NCI-H2196 treated with DMSO at 0.1 percent for 48 hours (cell line): ENCODE results near the gene SAXO1.

Experiments
- DNase-seq: peaks from one replicate; lab custom pipeline; 2025; ENCODE audit not compliant: unreplicated experiment; lab: John Stamatoyannopoulos, UW

Gene SAXO1

DNA sequence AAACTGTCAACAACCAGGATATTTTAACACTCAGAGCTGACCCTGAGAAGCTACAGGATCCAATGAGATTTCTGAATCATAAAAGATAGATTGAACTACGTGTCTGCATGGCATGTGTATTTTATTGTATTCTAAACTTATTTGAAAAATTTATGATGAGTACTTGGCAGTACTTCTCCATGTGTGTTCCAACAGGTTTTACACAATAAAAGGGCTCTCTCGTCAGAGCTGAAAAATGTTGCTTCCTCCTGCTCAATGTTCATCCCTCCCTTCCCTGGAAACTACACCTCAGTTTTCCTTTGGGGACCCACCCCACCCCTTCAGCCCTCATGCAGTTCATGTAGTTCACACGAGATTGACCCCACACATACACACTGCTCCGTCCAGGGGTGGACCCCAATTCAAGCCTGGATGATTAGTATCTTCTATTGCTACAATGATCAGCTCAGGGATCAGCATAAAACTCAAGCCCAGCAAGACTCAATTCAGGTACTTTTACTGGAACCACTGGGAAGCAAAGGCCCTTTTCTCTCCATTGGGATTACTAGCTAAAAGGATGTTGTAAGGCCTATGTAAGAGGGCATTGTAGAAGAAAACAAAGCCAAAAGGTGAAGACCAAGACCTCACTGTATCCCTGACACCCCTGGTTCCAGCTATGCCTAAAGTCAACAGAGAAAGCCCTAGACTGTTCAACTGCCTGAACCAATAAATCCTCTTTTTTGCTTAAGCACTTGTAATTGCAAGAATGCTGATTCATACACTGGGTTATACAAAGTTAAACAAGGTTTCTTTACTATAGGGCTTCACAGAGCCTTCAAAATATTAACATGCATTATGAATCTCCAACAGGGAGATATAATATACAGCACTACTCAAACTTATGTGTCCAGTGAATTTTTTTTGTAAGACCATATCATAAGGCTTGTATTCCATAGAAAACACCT lies 112.6 kb downstream of the SAXO1 start:
- no peak for DNase-seq

GRCh38 chr9:18911714-18912342 lies 121.2 kb downstream of the SAXO1 start:
- DNase-seq: no peak

GRCh38 chr9:18910916-18911315 lies 122.1 kb downstream of the SAXO1 start:
- DNase-seq: no peak

GRCh38 chr9:18910435-18910834 lies 122.6 kb downstream of the SAXO1 start:
- no peak for DNase-seq

GRCh38 chr9:18909140-18910018 lies 123.6 kb downstream of the SAXO1 start:
- DNase-seq: no peak

DNA sequence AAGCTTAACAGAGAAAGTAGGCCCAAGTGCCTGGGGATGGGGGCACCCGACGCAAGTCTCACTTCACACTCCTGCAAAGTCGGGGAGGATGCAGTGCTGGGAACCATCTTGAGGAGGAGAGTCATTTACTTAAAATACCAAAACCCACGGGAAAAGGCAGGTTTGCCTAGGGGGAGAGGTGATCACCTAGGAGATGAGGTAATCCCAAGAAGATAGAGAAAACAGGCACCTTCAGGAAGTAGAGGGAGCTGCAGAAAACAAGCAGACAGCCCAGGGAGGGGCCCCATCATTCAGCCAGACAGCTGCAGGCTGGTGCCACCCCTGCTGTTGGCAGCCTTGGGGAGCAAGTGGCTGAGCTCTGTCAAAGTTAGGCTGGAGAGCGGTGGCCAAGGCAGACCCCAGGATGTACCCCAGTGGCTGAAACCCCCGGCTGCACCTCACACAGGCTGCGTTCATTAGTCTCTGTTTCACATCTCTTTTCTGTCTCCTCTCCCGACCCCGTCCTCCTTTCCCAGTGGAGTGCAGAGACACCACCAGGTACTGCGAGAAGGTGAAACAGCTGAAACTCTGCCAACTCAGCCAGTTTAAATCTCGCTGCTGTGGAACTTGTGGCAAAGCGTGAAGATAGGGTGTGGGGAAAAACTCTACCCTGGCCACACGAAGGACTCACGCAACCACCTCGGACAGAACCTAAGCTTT lies 124.9 kb downstream of the SAXO1 start:
- DNase-seq: no peak

DNA sequence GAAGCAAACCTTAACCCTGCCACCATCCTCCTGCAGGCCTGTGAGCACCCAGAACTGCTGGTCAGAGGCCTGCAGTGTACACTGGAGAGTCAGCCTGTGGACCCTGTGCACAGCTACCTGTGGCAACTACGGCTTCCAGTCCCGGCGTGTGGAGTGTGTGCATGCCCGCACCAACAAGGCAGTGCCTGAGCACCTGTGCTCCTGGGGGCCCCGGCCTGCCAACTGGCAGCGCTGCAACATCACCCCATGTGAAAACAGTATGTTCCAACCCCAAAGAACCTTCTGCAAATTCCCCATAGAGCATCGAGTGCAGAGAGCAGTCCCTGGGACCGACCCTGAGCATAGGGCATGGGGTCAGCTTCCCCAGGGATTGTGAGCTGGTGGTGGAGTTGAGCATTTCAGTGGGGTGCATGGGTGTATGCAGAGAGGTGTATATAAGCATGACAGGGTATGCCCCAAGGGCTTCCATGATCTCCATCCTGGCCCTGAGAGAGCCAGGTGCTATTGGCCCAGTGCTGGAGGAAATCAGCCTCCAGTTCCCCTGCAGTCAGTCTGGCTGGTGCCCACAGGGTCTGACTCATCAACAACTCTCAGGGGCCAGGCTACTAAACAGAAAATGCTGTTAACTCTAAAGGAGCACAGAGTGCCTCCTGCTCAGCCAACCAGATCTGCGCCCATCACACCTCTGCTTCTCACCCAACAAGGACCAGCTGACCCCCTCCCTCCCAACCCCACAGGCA lies 126.2 kb downstream of the SAXO1 start:
- DNase-seq: no peak

DNA sequence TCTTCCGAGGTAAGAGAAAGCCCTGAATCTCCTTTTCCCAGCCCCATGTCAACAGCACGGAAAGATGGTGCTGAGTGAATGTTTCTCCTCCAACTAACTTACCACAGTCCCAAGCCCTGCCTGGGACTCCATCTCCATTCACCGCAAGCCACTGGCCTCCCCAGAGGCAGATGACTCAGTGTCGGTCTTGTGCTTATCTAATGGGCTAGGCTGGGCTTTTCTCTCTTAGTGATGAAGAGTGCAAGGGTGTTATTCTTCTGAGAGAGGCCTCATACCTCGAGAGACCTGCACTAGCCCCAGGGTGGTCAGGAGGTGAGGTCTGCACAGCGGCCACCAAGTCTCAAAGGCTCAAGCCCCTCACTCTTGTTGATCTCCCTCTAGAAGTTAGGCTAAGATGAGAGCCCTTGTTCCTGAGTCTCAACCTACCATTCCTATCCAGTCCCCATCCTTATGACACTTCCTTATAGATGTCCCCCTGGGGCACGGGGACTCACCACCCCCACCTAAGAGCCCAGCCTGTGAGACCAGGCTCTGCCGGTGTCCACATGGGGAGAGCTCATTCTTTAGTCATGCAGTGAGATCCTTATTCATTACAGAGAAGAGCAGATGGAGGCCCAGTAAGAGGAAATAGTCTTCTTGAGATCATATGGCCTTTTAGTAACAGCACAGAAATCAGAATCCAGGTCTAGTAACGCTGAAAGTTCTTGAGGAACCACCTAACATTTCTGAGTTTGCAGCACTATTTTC lies 127.0 kb downstream of the SAXO1 start:
- DNase-seq: no peak

DNA sequence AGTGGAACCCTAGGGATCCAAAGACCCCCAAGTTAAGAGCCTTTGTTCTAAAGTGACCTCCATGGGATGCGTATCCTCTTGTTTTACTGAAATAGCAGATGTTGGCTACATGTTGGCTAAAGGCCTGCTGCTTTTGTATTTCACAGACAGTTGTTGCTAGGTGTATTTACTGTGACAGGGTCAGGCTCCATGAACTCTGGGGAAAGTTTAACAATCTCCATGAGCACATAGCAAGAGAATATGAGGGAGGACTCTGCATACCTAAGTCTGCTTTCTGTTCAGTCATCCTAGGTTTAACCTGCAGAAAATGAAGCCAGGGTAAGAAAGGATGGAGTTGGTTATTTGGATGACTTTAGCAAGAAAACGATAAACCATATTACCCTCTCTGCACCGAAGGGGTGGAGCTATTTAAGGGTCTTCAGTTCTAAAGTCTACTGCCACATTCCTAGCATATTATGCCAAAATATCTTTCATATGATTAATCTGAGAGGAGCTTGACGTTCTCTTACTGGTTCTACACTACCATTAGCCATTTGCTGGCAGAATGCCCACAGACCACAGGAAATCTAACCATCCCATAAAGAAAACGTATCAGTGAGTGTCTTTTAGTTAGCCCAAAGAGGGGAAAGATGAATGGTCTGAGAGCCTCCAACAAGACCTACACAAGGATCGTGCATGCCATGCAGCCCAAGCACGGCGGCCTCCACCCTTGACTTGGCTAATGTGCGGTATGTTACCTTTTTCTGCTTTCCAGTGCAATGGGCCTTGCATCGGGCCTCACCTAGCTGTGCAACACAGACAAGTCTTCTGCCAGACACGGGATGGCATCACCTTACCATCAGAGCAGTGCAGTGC lies 127.8 kb downstream of the SAXO1 start:
- DNase-seq: no peak

DNA sequence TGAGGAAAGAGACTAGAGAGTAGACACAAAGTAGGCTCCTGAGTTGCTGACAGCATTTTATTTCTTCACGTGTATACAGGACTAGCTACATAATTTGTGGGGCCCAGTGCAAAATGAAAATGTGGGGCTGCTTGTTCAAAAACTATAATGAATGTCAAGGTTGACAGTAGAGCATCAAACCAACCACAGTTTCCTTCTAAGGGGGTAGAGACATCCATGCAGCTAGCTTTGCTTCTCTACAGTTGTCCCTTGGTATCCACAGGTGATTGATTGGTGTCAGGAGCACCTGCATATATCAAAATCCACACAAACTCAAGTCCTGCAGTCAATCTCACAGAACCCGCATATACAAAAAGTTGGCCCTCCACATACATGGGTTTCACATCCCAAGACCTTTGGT lies 129.6 kb downstream of the SAXO1 start:
- DNase-seq: no peak

GRCh38 chr9:18896531-18897179 lies 136.4 kb downstream of the SAXO1 start:
- DNase-seq: no peak

DNA sequence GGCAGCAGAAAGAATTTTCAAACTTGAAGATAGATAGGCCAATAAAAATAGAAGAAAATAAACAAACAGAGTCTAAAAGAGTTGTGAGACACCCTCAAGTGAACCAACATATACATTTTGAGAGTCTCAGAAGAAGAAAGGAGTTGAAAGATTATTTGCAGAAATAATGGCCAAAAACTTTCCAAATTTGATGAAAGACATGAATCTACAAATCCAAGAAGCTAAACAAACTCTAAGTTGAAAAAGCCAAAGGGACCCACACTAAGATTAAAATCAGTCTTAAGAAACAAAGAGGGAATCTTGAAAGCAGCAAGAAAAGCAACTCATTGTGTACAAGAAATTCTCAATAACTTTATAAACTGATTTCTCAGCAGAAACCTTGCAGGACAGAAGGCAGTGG lies 137.0 kb downstream of the SAXO1 start:
- DNase-seq: no peak

DNA sequence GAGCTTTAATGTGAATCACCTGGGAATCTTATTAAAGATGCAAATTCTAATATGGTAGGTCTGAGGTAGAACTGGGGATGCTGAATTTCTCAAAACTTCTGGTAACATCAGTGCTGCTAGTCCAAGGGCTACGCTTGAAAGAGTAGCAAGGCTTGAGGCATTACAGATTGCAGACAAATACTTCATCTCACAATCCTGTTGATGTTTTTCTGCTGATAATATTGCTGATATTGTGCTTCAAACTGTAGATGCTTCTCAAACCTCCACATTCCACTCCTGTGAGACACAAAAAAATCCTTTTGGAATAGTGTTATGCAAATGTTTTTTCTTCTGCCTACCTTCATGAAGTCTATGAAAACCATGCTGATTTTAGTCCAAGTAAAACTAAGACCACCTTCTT lies 139.5 kb downstream of the SAXO1 start:
- no peak for DNase-seq

GRCh38 chr9:18893046-18893445 lies 140.0 kb downstream of the SAXO1 start:
- no peak for DNase-seq

GRCh38 chr9:18891946-18892670 lies 140.9 kb downstream of the SAXO1 start:
- no peak for DNase-seq

DNA sequence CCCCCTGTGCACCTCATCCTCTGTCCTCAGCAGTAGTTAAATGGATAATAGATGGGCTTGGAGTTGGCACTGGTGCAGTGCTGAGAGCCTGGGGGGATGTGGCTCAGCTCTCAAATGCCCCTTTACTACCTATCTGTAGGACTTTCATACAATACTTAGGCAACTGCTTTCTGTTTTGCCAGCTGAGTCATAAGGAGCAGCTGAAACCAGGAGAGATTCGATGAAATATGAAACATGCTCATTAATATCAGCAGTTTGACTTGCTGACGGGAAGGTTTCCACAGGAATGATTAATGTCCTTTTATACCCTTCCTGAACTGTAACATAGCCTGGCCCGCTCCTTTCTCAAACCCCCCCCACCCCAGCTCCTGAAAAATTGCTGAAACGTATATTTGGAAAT lies 142.6 kb downstream of the SAXO1 start:
- no peak for DNase-seq

GRCh38 chr9:18889550-18889949 lies 143.5 kb downstream of the SAXO1 start:
- no peak for DNase-seq
